ENCODE data around the gene OSGEP.

Gene OSGEP

GRCh38 chr14:20397511-20397910 is 57.1 kb downstream of the OSGEP start:
- no peak for DNase-seq (ENCODE audit: low read depth in 2 of 2)
